MM.1S (cell line): Measurements from ENCODE around the gene VPS4A.
A peak's percentile ranks its signal among the peaks of the same experiment; 100 is the strongest.

ENCODE experiments used
- DNase-seq: peaks from one replicate; pipeline ENCODE4 v3.0.0-alpha.2; 2015
- H2AFZ ChIP-seq: fragments of 300-600 bp; sonication (generic); 2 replicates; pipeline ENCODE4 v1.6.0; 2016; ENCODE audit warnings: antibody characterized with exemption, low read length
- H3F3A ChIP-seq: fragments of 300-600 bp; sonication (generic); 2 replicates; pipeline ENCODE4 v1.6.1; 2016; ENCODE audit warnings: mild to moderate bottlenecking, antibody characterized with exemption, low read length, moderate library complexity, mixed read lengths; ENCODE audit not compliant: insufficient read depth
- H3K27ac ChIP-seq: fragments of 300-600 bp; sonication (generic); 2 replicates; pipeline ENCODE4 v1.5.1; 2016; ENCODE audit warnings: mild to moderate bottlenecking, low read length
- H3K27me3 ChIP-seq: fragments of 300-600 bp; sonication (generic); replicated peaks from 2 replicates; pipeline ENCODE4 v1.6.0; 2016; ENCODE audit warnings: low read length; ENCODE audit not compliant: insufficient read depth
- H3K36me3 ChIP-seq: fragments of 300-600 bp; sonication (generic); replicated peaks from 2 replicates; pipeline ENCODE4 v1.6.1; 2016; ENCODE audit warnings: mild to moderate bottlenecking, low read length, mixed read lengths; ENCODE audit not compliant: insufficient read depth
- H3K4me1 ChIP-seq: fragments of 300-600 bp; sonication (generic); 2 replicates; pipeline ENCODE4 v1.6.1; 2016; ENCODE audit warnings: low read length, mixed read lengths
- H3K4me2 ChIP-seq: fragments of 300-600 bp; sonication (generic); 2 replicates; pipeline ENCODE4 v1.6.0; 2016; ENCODE audit warnings: low read depth, low read length
- H3K4me3 ChIP-seq: fragments of 300-600 bp; sonication (generic); 2 replicates; pipeline ENCODE4 v1.5.1; 2016; ENCODE audit warnings: low read length, mixed read lengths
- H3K79me2 ChIP-seq: fragments of 300-600 bp; sonication (generic); 2 replicates; pipeline ENCODE4 v1.6.1; 2016; ENCODE audit warnings: mixed run types, low read length, mixed read lengths
- H3K9ac ChIP-seq: fragments of 300-600 bp; sonication (generic); 2 replicates; pipeline ENCODE4 v1.6.1; 2016; ENCODE audit warnings: low read length, mixed read lengths
- H3K9me2 ChIP-seq: fragments of 300-600 bp; sonication (generic); replicated peaks from 2 replicates; pipeline ENCODE4 v1.6.1; 2016; ENCODE audit warnings: mild to moderate bottlenecking, low read length, mixed read lengths; ENCODE audit not compliant: insufficient read depth
- H3K9me3 ChIP-seq: fragments of 300-600 bp; sonication (generic); replicated peaks from 2 replicates; pipeline ENCODE4 v1.6.1; 2016; ENCODE audit warnings: mild to moderate bottlenecking, low read length, mixed read lengths; ENCODE audit not compliant: insufficient read depth
- H4K20me1 ChIP-seq: fragments of 300-600 bp; sonication (generic); 2 replicates; pipeline ENCODE4 v1.6.1; 2016; ENCODE audit warnings: mild to moderate bottlenecking, low read length, moderate library complexity, mixed read lengths; ENCODE audit not compliant: insufficient read depth
- EZH2 ChIP-seq: fragments of 300-600 bp; sonication (generic); optimal IDR thresholded peaks from 2 replicates; pipeline ENCODE3; 2017; ENCODE audit warnings: low read depth, mild to moderate bottlenecking, antibody characterized with exemption, low read length, mixed read lengths
- EZH2phosphoT487 ChIP-seq: fragments of 300-600 bp; sonication (generic); IDR thresholded peaks from 2 replicates; pipeline ENCODE4 v1.6.1; 2018; ENCODE audit warnings: antibody characterized with exemption, low read length
- TF ChIP-seq, protein P1 (sequence below): fragments of 300-600 bp; sonication (generic); IDR thresholded peaks from 2 replicates; pipeline ENCODE4 v1.5.1; 2016; ENCODE audit warnings: antibody characterized with exemption, low read length, mixed read lengths

VPS4A gene

DNA sequence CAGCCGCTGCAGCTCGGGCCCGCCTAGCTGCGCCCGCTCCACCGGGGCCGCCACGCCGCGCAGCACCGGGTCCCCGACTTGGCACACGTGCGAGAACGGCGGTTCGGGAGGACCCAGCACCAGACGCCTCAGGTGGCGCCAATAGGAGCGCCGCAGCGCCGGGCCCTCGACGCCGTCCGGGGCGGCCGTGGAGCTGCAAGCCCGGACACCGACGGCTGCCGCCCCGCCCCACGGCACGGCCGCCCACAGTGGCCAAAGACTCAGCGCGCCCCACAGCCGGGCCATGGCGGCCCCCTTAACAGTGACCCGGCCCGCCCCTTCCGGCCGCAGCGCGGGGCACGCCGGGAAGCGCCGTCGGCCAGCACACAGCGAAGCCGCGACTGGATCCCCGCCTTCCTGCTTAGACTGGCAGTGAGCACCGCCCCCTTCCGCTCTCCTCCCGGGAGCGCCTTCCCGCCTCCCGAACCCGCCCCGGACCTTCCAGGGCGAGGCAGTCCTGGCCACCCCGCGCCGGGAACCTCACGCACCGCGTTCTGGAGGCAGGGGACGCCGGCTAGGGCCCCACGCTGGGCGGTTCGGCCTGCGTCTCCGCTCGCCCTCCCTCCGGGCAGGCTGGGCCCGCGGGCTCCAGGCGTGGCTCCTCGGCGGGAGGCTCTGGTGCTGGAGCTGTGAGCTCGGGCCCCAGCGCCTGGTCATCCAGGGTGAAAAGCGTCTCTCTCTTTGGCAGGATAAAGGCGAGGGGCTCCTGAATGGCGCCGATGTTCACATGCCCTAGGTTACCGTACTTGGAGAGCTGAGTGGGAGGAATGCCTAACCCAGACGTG lies 19.3 kb downstream of the VPS4A start, which contains the start of gene PDF:
PDF (minus strand) TSS at position 303 of the 824 bp plus-strand sequence; CDS start at position 285, 18 bp downstream.
- Histone ChIP-seq H3K4me1 (peaks cover 19% of the 10 kb centered on the region), H3K9me3 (no peaks in the 10 kb centered on the region), H3K27me3 (no peaks in the 10 kb centered on the region), H3K9me2 (no peaks in the 10 kb centered on the region), H3K79me2 (peaks cover 47% of the 10 kb centered on the region), H3F3A (peaks cover 9% of the 10 kb centered on the region), H4K20me1 (no peaks in the 10 kb centered on the region; the same call in 1 of the 2 replicates), H3K27ac (peak within 1 kb of the TSS; percentile 63; the same call in 1 of the 2 replicates), H3K4me2 (peak within 1 kb of the TSS; percentile 100), H3K9ac (peak within 1 kb of the TSS; percentile 69), H3K36me3 (peaks cover 10% of the 10 kb centered on the region), H2AFZ (peak within 1 kb of the TSS; percentile 95), H3K4me3 (peak within 1 kb of the TSS; percentile 92)
- peak; percentile 90 for DNase-seq
- TF ChIP-seq EZH2phosphoT487 (no peak), EZH2 (no peak)
- TF ChIP-seq, protein P1, sequence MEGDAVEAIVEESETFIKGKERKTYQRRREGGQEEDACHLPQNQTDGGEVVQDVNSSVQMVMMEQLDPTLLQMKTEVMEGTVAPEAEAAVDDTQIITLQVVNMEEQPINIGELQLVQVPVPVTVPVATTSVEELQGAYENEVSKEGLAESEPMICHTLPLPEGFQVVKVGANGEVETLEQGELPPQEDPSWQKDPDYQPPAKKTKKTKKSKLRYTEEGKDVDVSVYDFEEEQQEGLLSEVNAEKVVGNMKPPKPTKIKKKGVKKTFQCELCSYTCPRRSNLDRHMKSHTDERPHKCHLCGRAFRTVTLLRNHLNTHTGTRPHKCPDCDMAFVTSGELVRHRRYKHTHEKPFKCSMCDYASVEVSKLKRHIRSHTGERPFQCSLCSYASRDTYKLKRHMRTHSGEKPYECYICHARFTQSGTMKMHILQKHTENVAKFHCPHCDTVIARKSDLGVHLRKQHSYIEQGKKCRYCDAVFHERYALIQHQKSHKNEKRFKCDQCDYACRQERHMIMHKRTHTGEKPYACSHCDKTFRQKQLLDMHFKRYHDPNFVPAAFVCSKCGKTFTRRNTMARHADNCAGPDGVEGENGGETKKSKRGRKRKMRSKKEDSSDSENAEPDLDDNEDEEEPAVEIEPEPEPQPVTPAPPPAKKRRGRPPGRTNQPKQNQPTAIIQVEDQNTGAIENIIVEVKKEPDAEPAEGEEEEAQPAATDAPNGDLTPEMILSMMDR = no peak

DNA sequence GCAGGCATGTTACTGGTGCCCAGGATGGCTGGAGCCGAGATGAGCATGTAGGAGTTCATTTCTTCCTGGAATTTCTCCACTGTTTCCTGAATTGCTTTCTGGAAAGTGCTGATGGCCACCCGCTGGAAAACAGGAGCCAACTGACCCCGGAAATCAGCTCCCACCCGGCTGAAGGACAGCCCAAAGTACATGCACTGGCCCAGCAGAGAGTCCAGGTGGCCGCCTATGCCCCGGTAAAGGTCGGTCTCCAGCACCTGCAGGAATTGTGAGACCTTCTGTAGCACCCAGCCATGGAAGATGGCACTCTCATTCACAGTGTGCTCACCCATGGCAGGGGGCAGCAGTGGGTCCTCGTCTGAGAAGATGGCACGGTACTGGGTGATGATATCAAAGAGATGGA lies 23.5 kb downstream of the VPS4A start:
- H3K9ac ChIP-seq = no peak overlapping the region
- TF ChIP-seq, protein P1 = no peak
- no peak for TF ChIP-seq EZH2
- no peak for TF ChIP-seq EZH2phosphoT487
- H3K27me3 ChIP-seq = no peaks in the 10 kb centered on the region
- no peak for DNase-seq
- H3K9me3 ChIP-seq = no peaks in the 10 kb centered on the region
- peaks cover 4% of the 10 kb centered on the region for H3K36me3 ChIP-seq
- no peak overlapping the region for H3K4me3 ChIP-seq
- peaks cover 6% of the 10 kb centered on the region; the same call in 1 of the 2 replicates for H3F3A ChIP-seq
- H3K4me2 ChIP-seq = no peak overlapping the region
- H2AFZ ChIP-seq = no peak overlapping the region
- H4K20me1 ChIP-seq = no peaks in the 10 kb centered on the region
- peaks cover 23% of the 10 kb centered on the region for H3K79me2 ChIP-seq
- no peak overlapping the region for H3K27ac ChIP-seq
- H3K9me2 ChIP-seq = no peaks in the 10 kb centered on the region
- H3K4me1 ChIP-seq = peaks cover 5% of the 10 kb centered on the region; the same call in 1 of the 2 replicates

DNA sequence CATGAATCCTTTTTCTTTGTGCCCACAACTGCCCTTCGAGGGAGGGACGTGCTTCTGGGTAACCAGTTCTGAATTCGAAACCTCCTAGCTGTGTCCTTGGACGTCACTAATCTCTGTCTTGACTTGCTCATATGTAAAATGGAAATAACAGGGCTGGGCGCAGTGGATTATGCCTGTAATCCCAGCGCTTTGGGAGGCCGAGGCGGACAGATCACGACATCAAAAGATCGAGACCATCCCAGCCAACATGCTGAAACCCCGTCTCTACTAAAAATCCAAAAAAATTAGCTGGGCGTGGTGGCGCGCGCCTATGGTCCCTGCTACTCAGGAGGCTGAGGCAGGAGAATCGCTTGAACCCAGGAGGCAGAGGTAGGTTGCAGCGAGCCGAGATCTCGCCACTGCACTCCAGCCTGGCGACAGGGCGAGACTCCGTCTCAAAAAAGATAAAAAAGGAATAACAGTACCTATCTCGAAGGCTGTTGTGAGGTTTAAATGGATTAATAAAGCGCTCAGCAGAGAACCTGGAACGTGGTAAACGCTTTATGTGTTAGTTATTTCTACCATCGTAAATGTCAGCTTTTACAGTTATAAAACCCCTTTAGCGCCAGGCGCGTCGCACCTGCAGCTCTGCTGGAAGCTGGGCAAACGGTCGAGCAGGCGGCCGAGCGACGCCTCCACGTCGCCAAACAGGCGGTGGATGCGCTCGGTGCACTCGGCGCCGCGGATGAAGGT lies 27.6 kb downstream of the VPS4A start:
- Histone ChIP-seq H3K36me3 (peaks cover 6% of the 10 kb centered on the region; the same call in 1 of the 2 replicates), H2AFZ (peak overlapping the region; percentile 64), H3K9me3 (no peaks in the 10 kb centered on the region), H3K27ac (peak overlapping the region; percentile 73; the same call in 1 of the 2 replicates), H4K20me1 (no peaks in the 10 kb centered on the region), H3K27me3 (no peaks in the 10 kb centered on the region), H3K4me3 (peak overlapping the region; percentile 92), H3K79me2 (peaks cover 48% of the 10 kb centered on the region), H3K4me1 (peaks cover 12% of the 10 kb centered on the region; the same call in 1 of the 2 replicates), H3K9me2 (no peaks in the 10 kb centered on the region), H3F3A (peaks cover 11% of the 10 kb centered on the region; the same call in 1 of the 2 replicates), H3K9ac (peak overlapping the region; percentile 89), H3K4me2 (peak overlapping the region; percentile 93)
- no peak for TF ChIP-seq EZH2phosphoT487
- TF ChIP-seq, protein P1 = no peak
- no peak for TF ChIP-seq EZH2
- DNase-seq = peak; percentile 76
